NCI-H1436 treated with DMSO at 0.1 percent for 48 hours (cell line): ENCODE measurements around the gene IMPA2.
"Not testable (repeated sequence)": the region's sequence is repeated elsewhere in the genome, so short reads cannot be mapped to it uniquely, and the experiment has no call there.

ENCODE experiments used
- DNase-seq: peaks from one replicate; lab custom pipeline; 2025; lab: John Stamatoyannopoulos, UW

Gene IMPA2

DNA sequence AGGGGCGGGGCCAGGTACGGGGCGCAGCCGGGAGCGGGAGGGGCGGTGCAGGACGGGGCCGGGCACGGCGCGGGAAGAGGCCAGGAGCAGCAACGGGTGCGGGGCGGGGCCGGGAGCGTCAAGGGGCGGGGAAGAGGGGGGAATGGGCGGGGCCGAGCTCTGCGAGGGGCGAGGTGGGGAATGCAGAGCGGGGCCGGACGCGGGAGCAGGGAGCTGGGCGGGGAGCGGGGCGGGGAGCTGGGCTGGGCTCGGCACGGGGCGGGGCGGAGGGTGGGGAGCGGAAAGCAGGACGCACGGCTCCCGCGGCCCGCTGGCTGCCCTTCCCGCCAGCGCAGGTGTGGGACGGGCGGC is at the start of gene IMPA2:
IMPA2 (plus strand) TSS at position 316 of the 351 bp plus-strand sequence. CDS start 163 bp downstream, outside the sequence.
- no peak for DNase-seq

DNA sequence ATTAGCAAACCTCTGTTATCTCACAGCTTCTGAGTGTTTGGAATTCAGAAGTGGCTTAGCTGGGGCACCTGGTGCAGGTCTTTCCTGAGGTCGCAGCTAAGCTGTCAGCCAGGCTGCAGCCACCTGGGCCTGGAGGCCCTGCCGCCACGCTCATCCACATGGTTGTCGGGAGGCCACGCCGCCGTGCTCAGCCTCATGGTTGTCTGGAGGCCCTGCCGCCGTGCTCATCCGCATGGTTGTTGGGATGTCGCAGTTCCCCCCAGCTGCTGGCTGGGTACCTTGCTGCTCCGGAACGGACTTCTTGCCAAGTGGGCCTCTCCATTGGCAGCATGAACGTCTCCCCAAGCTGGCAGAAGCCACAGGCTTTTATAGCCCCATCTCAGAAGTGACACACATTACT is 48.9 kb upstream of the IMPA2 start:
- DNase-seq, result no peak

DNA sequence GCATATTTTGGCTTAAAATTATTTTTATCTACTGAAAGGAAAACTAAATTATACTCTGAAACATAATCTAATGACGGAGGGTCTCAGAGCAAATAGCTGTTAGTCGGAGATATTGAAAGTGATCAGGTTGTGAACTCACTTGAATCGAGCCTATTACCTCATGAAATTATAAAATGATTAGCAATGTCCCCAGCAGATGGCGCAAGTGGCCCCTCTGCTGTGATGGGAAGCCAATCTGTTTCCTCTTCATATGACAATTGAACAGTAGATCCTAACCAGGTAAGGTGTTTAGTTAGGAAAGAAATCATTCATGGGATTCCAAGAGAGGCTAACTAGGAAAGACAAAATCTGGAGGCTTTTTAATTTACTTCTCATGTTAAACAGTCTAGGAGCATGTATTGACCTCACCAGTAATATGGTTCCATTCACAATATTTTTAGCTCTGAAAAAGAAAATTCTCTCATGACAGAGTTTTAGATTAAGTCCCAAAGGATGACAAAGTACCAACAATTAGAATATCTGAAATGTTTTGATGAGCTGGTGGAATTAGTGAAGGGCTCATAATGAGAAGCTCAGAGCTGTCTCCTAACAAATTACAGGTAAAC is 43.3 kb upstream of the IMPA2 start:
- DNase-seq, result peak; percentile 8

DNA sequence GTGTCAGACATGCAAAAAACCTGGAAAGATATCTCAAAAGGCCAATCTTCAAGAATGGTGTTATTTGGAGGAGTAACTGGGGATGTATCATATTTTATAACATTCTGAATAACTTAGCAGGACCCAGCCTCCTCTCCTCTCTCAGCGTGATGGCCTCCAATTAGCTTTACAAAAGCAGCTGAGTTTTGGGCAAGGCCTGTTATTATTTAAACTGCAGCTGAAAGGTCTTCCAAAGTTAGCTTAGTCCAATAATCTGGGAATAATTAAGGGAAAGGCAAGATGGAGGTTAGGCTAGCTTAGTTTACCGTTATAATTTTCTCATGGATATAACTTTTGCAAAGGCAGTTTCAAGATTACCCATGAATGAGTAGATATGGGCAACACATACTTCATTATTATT is 40.4 kb upstream of the IMPA2 start:
- no peak for DNase-seq

DNA sequence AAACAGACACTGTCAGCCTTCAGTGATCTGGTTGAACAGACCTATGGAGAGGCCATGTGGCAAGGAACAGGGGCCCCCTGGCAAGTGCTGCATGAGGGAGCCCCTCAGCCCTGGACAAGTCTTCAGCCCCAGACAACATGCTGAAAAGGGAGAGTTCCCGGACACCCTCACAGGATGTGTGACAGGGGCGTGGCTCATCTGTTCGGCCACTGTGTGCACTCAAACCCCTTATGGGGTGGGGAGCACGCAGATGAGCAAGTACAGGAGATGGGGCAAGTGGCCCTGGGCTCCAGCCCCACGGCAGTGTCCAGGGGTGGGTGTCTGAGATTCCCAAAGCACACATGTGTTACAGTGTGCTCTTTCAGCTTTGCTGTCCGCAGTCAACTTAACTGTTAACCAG is 37.8 kb upstream of the IMPA2 start:
- no peak for DNase-seq

DNA sequence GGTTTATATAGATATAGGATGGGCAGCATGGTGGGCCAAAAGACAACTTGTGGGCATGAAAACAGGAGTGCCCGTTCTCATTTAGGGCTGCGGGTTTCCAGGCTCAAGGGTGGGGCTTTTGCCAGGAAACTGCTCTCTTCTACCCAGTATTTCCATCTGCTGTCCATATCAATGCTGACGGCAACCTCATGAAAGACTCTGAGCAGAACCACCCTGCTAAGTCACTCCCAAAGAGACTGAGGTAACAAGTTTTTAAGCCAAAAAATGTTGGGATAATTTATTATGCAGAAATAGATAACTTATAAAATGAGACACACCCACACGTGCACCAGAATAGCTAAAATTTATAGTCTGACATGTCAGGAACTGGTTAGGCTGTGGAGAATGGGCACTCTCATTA is 37.1 kb upstream of the IMPA2 start:
- DNase-seq, result no peak

DNA sequence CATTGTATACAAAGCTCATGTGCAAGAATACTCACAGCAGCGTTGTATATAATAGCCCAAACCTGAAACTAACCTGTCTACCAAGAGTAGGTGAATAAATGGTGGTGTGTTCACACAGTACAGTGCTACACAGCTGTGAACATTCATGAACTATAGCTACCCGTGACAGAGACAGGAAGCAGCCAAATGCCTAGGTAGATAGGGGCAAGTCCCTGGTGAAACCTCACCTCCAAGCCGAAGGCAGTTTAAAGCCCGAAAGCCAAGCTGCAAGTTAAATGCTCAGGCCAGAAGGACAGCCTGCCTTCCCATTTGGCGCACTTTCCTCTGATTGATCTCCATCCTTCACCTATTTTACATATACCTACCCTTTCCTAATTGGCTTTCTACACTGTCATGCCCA is 36.5 kb upstream of the IMPA2 start:
- no peak for DNase-seq

DNA sequence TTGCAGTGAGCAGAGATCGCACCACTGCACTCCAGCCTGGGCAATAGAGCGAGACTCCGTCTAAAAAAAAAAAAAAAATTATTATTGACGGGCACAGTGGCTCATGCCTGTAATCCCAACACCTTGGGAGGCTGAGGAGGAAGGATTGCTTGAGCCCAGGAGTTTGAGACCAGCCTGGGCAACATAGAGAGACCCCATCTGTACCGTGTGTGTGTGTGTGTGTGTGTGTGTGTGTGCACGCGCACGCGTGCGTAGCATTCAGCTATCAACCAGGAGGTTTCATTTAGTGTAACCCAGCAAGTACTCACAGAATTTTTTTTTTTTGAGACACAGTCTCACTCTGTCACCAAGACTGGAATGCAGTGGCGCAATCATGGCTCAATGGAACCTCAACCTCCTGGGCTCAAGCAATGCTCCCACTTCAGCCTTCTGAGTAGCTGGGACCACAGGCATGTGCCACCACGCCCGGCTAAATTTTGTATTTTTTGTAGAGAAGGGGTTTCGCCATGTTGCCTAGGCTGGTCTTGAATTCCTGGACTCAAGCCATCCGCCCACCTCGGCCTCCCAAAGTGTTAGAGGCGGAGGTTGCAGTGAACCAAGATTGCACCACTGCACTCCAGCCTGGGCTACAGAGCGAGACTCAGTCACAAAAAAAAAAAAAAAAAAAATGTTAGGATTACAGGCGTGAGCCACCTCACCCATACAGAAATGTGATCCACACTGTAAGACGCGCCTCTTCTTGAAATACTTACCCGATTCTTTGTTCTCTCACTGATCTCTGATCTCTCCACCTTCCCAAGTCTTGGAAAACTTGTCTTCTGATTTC is 35.3 kb upstream of the IMPA2 start:
- not testable (repeated sequence) for DNase-seq

DNA sequence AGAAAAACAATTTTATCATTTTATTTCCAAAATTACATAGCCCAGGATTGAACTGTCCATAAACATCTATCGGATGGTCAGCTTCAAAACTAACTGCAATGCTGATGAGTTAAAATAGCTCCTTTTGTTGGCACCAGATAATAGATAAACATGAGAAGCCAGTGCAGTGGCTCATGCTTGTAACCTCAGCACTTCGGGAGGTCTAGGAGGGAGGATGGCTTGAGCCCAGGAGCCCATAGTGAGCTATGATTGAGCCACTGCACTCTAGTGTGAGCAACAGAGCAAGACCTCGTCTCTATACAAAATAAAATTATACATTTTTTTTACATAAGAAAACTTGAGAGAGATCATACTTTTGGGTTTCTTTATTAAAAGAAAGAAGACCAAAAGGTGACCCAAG is 34.6 kb upstream of the IMPA2 start:
- no peak for DNase-seq

DNA sequence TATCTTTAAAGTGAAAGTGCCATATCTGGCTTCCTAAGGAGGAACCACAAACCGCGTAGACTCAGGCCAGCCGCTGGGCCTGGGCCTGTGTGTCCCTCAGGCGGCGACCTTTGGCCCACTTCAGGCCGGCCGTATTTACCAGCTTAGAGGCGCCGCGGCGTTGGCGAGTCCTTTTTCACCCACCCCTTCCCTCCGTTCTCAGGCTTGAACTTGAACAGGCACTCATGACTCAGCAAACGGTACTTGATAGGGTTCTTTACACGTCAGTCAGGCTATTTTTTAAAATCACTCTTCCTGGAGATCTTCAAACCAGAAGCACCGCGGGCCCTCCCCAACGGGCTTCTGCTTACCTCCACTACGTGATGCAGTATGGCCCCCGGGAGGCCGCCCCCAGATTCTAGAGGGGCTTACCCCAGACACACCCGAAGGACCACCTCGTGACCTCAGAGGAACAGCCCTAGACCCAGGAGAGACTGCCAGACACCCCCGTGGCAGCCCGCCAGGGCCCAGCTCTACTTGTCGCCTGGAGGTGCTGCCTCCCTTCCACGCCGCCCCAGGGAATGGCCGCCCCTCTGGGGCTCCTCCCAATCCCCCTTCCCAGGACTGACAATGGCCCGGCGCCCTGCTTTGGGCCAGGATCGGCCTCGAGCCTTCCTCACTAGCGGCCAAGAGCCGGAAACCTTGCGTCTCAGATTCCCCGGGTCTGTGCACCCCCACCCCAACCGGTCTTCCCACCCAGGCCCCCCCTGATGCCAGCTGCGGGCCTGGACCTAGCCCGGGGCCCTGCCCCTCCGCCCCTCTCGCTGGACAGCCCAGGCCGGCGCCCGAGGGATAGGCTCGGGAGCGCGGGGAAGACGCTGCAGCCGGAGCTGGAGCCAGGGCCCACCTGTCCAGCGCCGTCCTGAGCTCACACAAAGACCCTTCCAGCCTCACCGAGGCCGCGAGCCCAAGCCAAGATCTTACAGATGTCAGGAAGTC is 33.8 kb upstream of the IMPA2 start:
- DNase-seq, result no peak

DNA sequence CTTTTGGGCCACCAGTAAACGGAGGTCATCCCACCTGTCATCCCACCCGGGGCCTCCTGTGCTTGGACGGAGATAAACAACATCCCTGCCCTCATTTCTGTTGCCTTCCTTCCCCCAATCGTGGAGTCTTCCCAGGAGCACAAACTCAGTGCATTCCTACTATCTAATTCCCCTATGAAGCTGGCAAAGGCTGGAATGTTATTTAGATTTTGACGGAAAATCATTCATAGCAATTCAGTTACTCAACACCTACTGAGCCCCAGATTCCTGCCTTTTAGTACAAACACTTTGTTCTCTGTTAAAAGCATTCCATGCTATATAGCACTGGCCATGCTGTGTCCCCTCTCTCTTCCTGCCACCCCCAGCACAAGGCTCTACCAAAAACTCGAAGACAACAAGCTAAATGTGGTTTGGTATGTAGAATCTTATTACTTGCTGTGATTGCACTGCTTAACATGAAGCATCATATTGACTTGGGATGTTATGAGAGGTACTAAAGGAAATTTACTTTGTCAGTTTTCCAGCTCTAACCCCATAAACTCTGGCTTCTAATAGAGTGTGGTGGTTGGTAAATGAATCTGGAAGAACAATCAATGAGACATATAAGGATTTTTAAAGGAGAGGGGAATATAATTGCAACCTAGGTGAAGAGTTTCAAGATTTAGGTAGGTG is 32.3 kb upstream of the IMPA2 start:
- no peak for DNase-seq

DNA sequence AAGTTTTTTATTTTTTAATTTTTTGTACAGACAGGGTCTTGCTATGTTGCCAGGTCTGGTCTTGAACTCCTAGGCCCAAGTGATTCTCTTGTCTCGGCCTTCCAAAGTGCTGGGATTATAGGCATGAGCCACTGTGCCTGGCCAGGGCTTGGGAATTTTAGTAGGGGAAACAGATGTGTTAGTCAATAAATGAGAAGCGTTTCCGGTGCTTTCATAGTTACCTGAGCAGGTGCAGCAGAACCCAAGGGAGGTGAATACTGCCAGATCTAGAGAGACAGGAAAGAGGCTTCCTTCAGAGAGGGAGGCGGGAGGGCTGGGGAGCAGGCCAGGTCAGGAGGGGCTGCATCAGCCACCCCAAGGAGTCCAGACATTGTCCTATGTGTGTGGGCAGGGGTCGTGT is 30.5 kb upstream of the IMPA2 start:
- no peak for DNase-seq

DNA sequence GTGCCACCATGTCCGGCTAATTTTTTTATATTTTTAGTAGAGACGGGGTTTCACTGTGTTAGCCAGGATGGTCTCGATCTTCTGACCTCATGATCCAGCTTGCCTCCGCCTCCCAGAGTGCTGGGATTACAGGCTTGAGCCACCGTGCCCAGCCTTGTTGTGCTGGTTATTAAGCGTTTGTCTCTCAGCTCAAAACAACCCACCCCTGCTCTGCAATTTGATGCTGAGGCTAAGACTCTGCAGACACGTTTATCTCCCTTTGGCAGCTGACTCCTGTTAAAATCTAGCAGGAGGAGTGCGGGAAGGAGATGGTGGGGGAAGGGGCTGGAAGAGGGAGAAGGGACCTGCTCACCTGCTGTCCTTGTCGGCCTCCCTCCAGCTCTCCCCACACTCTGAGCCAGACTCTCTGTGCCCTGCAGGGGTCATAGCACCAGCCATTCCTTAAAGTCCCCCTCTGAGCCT is 29.9 kb upstream of the IMPA2 start:
- no peak for DNase-seq

DNA sequence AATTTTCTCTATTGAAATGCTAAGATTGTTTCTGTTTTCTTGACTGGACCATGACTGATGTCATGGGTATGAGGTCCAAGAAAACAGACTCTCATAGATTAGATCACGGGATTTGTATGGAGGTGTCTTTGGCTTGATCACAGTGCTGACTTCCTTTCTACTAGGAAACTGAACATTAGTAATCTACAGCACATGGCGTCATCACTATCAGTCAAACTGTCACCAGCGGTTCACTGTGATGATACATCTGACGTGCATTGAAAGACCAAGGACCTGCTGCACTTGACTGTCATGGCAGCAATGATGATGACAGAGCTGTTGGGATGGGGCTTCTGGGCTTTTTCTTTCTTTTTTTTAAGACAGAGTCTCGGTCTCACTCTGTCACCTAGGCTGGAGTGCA is 28.2 kb upstream of the IMPA2 start:
- no peak for DNase-seq

DNA sequence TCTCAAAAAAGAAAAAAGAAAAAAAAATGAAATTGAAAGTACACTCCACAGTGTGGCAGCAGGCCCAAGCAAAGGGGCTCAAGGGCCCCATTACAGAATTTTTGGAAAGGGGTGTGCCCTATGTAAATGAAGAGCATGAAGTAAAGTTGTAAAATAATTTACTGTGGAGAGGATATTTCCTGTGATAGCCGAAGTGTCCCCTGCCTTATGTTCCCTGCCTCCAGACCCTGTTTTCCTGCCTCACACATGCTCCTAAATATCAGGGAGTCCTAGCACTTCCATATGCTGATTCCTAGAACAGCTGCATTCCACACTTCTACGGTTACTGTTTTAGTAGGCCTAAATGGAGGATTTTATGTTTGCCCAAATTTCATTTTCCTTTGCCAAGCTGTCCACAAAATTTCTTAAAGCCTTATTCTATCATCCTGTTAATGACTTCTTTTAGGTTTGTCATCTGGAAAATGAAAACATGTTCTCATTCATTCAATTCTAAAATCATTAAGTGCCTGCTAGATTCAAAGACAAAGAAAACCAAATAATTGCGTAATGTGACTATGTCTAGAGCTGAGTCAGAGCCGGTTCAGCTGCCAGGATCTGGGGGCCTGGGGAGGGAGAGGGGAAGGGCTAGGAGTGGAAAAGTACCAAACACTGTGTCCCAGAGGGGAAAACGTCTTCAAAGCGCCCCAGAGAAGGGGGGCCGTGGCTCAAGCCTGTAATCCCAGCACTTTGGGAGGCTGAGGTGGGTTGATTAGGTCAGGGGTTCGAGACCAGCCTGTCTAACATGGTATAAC is 25.9 kb upstream of the IMPA2 start:
- DNase-seq, result no peak

DNA sequence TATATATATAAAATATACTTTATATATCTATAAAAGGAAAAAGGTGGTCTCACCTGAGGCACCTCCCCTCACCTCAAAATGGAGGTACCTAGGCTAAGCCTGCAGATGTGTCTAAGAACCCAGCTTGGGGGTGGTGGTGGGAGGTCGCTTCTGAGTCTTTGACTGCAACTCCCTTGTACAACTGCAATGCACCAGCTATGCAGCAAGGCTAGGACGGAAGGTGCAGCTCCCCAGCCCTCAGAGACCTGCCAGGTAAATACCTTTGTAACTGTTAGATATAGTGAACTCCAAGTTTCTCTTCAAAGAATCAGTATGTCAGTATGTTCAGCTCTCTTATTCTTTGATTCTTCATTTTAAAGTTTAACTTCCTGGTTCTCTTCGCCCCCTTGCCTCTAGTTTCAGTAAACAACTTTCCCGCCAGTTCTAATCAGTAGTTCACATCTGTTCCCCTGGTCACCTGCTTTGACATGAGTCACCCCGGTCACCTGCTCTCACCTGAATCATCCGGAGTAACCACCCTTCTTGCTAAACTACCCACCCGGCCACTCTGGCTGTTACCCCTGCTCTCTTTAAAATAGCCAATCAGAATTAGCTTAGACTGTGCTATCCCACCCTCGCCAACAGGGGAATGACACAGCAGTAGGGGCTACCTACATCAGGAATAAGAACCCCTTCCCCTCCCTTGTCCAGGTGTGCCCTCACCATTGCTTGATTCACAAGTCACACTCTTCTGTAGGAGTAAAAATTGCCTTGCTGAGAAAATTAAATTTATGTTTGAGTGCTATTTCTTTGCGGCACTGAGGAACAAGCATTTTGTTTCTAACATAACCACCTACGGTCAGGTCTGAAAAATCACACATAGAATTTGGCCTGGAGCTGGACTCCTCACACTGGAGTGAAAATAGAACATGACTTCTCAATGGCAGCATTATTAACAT is 24.7 kb upstream of the IMPA2 start:
- no peak for DNase-seq

DNA sequence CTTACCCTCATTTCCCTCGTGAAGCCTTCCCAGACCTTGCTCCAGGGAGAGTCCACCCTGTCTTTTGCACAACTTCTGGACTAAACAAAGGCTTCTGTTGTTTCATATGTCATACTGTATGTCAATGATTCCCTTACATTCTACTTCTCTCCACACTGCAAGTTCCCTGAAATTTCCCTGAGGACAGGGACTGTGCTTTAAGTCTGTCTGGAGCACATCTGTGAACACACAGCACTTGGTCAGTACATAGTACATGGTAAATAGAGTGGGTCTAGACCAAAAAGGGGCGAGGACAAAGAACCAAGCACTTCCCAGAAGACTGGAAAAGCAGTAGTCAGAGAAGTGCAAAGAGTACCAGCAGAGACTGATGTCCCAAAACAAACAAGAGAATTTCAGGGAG is 23.7 kb upstream of the IMPA2 start:
- no peak for DNase-seq

DNA sequence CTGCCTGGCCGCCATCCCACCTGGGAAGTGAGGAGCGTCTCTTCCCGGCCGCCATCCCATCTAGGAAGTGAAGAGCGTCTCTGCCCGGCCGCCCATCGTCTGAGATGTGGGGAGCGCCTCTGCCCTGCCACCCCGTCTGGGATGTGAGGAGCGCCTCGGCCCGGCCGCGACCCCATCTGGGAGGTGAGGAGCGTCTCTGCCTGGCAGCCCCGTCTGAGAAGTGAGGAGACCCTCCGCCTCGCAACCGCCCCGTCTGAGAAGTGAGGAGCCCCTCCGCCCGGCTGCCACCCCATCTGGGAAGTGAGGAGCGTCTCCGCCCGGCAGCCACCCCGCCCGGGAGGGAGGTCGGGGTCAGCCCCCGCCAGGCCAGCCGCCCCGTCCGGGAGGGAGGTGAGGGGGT is 21.7 kb upstream of the IMPA2 start:
- DNase-seq, result not testable (repeated sequence)

DNA sequence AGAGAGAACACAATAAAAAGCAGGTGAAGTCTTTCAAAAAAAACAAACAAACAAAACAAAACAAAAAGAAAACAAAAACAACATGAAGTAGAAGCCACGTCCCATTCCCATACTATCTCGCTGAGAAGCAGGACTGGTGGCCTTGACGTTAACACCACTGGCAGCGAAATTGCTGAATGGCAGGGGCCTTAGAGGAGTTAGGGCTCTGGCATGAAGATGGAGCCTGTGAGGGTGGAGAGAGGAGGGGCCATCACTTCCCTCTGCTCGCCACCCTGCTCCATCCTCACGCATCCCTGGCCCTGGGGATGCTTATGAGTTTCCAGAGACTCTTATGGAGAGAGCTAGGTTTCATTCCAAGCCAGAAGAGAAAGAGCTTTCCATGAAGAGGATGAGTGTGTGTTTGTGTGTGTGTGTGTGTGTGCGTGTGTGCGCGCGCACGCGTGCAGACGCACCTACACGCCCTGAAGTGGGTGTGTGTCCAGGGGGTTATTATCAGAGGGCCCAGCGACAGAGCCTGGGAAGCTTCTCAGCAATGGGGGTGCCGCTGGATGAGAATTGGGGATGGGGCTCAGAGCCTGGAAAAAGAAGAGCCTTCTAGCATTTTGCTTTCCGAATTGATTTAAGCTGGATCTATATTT is 20.4 kb upstream of the IMPA2 start:
- DNase-seq, result no peak

DNA sequence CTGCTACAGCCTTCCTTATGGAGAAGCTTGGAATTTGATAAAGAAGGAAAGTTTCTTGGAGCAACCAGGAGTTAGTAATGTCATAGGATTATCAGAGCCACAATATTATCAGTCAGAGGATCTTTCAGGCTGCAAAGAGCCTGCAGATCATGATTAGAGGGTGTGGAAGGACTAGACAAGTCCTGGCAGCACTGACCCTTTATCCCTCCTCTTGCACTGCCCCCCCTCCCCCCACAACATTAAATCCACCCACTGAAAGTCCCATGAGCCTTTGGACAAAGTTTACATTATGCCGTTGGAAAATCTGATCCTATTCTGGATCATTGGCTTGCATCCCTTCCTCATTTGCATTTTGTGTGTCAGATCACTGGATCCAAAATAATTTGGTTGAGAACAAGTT is 18.7 kb upstream of the IMPA2 start:
- no peak for DNase-seq
